ENCODE data around the gene ZFX. TPM values are rescaled to one million over a fixed set of nuclear protein-coding genes. Genes with fewer than 3 reads are reported as not detected.

ZFX gene
- polyA plus RNA-seq, 3 donors, result 29.5 to 45.8 (median 30.8) TPM

GRCh38 chrX:24186483-24186882, 37.0 kb downstream of the ZFX start:
- DNase-seq (ENCODE audit: extremely low read depth in 1 of 11, low read depth in 9 of 11, low spot score in 4 of 11), result no peak

GRCh38 chrX:24186986-24187385, 37.5 kb downstream of the ZFX start:
- DNase-seq (ENCODE audit: extremely low read depth in 1 of 11, low read depth in 9 of 11, low spot score in 4 of 11), result no peak

- DNase-seq (ENCODE audit: extremely low read depth in 1 of 11, low read depth in 9 of 11, low spot score in 4 of 11), result no peak
Observed at GRCh38 chrX:24189490-24189889, 40.0 kb downstream of the ZFX start.

GRCh38 chrX:24190500-24191156, 41.1 kb downstream of the ZFX start:
- peak in 1 of 11 donors; percentile 9 for DNase-seq (ENCODE audit: extremely low read depth in 1 of 11, low read depth in 9 of 11, low spot score in 4 of 11)

GRCh38 chrX:24196509-24196908, 47.0 kb downstream of the ZFX start:
- DNase-seq (ENCODE audit: extremely low read depth in 1 of 11, low read depth in 9 of 11, low spot score in 4 of 11), result no peak

- no peak for DNase-seq (ENCODE audit: extremely low read depth in 1 of 11, low read depth in 9 of 11, low spot score in 4 of 11)
Observed at GRCh38 chrX:24198101-24198500, 48.6 kb downstream of the ZFX start.

GRCh38 chrX:24200133-24200532, 50.6 kb downstream of the ZFX start:
- no peak for DNase-seq (ENCODE audit: extremely low read depth in 1 of 11, low read depth in 9 of 11, low spot score in 4 of 11)

GRCh38 chrX:24201216-24201615, 51.7 kb downstream of the ZFX start:
- no peak for DNase-seq (ENCODE audit: extremely low read depth in 1 of 11, low read depth in 9 of 11, low spot score in 4 of 11)

GRCh38 chrX:24202465-24203031, 53.0 kb downstream of the ZFX start:
- DNase-seq (ENCODE audit: extremely low read depth in 1 of 11, low read depth in 9 of 11, low spot score in 4 of 11), result no peak

- no peak for DNase-seq (ENCODE audit: extremely low read depth in 1 of 11, low read depth in 9 of 11, low spot score in 4 of 11)
Observed at GRCh38 chrX:24203072-24203808, 53.7 kb downstream of the ZFX start.

GRCh38 chrX:24204331-24204730, 54.8 kb downstream of the ZFX start:
- DNase-seq (ENCODE audit: extremely low read depth in 1 of 11, low read depth in 9 of 11, low spot score in 4 of 11), result no peak

- no peak for DNase-seq (ENCODE audit: extremely low read depth in 1 of 11, low read depth in 9 of 11, low spot score in 4 of 11)
Observed at GRCh38 chrX:24204958-24205357, 55.4 kb downstream of the ZFX start.

GRCh38 chrX:24207826-24208225, 58.3 kb downstream of the ZFX start:
- DNase-seq (ENCODE audit: extremely low read depth in 1 of 11, low read depth in 9 of 11, low spot score in 4 of 11), result no peak

- no peak for DNase-seq (ENCODE audit: extremely low read depth in 1 of 11, low read depth in 9 of 11, low spot score in 4 of 11)
Observed at GRCh38 chrX:24208496-24209240, 59.1 kb downstream of the ZFX start.

GRCh38 chrX:24210190-24210589, 60.7 kb downstream of the ZFX start:
- DNase-seq (ENCODE audit: extremely low read depth in 1 of 11, low read depth in 9 of 11, low spot score in 4 of 11), result no peak

GRCh38 chrX:24214568-24214967, 65.0 kb downstream of the ZFX start:
- DNase-seq (ENCODE audit: extremely low read depth in 1 of 11, low read depth in 9 of 11, low spot score in 4 of 11), result no peak

GRCh38 chrX:24215272-24215671, 65.7 kb downstream of the ZFX start:
- no peak for DNase-seq (ENCODE audit: extremely low read depth in 1 of 11, low read depth in 9 of 11, low spot score in 4 of 11)

GRCh38 chrX:24216037-24216436, 66.5 kb downstream of the ZFX start:
- no peak for DNase-seq (ENCODE audit: extremely low read depth in 1 of 11, low read depth in 9 of 11, low spot score in 4 of 11)

GRCh38 chrX:24216827-24217226, 67.3 kb downstream of the ZFX start:
- no peak for DNase-seq (ENCODE audit: extremely low read depth in 1 of 11, low read depth in 9 of 11, low spot score in 4 of 11)

GRCh38 chrX:24219320-24219719, 69.8 kb downstream of the ZFX start:
- no peak for DNase-seq (ENCODE audit: extremely low read depth in 1 of 11, low read depth in 9 of 11, low spot score in 4 of 11)

Data from renal cortex interstitium (tissue), 11 donors.